Stimulated activated CD8-positive, alpha-beta memory T cell treated with anti-CD3 and anti-CD28 coated beads, Interleukin-4, amount 100 ng/mL, for 24 hours (primary cell): ENCODE measurements around the gene OMP.

Experiments used
- DNase-seq: peaks from one replicate; pipeline ENCODE4 v3.0.0-alpha.2; 2020; ENCODE audit warnings: low read depth

Gene OMP

DNA sequence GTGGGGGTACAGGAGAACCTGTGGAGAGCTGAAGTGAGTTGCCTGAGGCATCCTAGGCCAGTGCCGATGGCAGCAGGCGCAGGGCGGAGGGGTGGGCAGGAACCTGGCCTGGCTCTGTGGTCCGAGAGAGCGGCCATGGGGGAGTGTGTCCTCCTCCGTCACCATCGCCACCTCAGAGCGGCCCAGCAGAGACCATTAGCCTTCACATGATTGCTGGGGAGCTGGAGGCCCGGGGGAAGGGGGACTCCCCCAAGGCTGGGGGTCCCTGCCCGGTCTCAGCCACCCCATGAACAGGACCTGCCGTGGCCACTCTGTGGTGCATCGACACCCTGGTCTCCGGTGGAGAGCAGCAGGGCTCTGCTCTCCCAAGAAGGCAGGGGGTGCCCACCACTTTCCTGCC, 4.1 kb downstream of the OMP start:
- DNase-seq, result no peak

DNA sequence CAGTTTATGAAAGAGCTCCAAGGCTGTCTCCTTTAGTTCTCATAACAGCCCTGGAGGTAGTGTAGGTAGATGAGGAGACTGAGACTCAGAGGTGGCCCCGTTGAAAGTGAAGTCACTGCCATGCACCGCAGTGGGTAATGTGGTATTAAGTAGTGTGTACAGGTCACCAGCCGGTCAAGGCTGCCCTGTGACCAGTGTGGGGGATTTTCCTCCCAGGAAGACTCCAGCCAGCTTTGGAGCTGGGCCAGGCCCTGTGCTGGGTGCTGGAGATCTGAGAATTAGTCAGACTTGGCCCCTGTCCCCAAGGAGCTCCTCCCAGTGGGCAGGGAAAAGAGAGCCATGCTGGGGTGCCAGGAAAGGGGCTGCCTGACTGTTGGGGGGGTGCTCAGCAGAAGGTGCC, 5.3 kb downstream of the OMP start:
- no peak for DNase-seq

DNA sequence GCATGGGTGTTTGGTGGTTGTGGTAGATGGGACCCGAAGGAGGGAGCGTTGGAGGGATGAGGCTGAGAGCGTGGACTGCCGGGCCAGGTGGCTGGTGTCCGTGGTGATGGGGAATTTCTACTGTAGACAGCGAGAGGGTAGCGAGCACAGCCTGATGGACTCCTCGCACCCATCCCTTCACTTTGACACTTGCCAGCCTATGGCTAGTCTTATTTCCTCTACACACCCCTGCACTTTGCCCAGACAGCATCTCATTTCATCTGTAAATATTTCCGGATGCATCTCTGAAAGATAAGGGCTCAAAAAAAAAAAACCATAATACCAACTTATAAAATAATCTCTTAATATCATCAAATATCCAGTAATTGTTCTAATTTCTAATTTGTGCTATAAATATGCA, 5.8 kb downstream of the OMP start:
- no peak for DNase-seq

DNA sequence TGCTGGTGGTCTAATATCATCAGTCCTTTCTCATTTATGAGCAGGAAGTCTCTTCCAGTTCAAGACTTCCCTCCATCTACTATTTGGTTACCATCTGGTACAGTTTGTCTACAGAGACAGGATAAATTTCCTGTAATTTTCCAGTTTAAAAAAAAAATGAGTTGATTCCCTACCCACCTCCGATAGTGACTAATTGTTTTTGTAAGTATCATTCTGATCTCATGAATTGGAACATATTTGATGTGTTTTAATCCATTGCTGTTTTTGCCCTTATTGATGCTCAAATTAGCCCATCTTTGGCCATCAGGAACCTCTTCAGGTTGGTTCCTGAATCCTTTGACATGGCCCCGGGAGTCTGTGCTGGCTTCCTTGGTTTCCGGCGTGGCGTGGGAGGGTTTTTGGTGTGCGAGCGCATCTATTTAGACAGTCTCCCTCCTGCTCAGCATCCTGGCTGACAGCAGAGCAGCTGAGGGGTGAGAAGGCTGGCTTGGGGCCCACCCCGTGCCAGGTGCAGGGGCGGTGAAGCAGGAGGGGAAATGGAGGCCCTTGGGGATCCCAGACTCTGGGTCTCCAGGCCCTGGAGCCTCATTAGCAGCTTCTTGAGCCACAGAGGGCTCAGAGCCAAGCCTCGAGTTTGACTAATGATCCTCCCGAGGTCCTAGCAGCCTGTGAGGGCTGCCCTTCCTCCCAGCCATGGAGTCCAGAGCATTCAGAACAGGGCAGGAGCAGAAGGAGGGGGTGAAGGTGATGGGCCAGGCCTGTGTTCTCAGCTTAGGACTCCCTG, 6.8 kb downstream of the OMP start:
- DNase-seq, result no peak

DNA sequence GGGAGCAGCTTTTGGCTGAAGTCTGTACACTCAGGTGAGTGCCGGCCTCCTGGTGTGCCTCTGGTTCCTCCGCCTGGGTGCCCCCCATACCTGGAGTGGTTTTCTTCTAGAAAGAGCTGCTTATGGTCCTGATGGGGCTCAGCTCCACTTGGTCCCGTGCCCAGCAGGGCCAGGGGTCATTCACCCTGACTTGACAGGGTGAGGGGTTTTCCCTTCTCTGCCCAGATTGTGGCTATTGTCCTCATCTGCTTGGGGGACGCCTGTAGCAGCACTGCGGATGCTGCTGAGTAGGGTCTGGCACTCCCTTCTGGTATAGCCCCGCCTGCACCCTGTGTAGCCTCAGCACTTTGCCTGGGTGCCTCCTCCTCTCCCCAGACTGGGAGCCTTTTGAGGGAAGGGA, 8.2 kb downstream of the OMP start:
- DNase-seq, result no peak

DNA sequence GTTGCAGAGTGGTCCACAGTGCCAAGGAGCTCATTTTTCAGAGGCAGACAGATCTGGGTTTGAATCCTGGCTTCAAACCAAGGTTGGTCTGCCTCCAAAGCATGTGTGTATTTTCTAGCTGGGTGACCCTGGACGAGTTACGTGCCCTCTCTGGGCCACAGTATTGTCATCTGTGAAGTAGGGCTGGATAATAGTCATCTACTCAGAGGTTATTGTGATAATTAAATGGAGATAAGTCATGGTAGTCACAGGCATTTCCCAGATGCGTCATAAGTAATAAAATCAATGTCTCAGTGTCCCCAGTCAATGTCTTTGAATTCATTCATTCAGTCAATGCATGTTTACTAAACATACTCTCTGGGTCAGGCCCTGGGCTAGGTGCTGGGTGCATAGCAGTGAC, 8.6 kb downstream of the OMP start:
- DNase-seq, result no peak

DNA sequence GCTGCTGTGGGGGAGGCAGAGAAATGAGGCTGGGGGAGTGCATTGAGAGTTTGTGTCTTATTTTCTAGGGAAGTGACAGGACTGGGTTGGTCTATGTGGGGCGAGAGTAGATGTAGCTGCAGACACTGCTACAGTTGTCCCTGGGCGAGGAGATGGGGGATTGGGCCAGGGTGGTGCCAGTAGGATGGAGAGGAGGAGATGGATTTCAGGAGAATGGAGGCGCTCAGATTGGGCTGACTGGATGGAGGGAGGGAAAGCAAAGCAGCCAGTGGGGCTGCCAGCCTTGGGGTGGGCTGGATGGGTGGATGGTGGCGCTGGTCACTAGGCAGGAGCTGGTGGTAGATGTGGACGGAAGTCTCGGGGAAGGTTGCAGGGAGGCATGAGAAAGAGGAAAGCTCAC, 9.3 kb downstream of the OMP start:
- DNase-seq, result no peak

DNA sequence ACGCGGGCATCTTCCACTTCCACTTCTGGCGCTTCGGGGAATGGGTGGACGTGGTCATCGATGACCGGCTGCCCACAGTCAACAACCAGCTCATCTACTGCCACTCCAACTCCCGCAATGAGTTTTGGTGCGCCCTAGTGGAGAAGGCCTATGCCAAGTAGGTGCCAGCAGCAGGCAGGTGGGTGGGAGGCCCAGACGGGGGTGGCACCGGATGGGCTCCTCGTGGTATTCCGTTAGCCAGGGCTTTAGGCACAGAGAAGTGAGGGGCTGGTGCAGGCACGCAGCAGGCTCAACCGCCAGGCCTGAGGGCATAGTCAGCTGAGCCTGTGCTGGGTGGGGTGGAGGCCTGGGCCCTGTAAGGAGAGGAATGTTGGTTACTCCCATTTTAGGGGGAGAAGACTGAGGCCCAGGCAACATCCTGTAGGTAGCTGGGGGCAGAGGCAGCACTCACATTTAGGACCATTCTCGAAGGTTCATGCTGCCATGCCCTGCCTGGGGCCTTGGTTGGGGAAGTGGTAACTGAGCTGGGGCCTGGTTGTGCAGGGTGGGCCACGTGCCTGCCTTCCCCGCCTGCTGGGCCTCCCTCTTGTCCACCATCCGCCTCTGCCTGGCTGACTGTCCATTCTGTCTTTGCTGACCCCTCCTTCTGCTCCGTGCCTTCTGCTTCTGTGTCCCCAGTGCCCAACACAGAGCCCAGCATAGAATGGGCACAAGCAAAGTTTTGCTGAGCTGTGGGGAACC, 10.2 kb downstream of the OMP start:
- DNase-seq, result no peak

DNA sequence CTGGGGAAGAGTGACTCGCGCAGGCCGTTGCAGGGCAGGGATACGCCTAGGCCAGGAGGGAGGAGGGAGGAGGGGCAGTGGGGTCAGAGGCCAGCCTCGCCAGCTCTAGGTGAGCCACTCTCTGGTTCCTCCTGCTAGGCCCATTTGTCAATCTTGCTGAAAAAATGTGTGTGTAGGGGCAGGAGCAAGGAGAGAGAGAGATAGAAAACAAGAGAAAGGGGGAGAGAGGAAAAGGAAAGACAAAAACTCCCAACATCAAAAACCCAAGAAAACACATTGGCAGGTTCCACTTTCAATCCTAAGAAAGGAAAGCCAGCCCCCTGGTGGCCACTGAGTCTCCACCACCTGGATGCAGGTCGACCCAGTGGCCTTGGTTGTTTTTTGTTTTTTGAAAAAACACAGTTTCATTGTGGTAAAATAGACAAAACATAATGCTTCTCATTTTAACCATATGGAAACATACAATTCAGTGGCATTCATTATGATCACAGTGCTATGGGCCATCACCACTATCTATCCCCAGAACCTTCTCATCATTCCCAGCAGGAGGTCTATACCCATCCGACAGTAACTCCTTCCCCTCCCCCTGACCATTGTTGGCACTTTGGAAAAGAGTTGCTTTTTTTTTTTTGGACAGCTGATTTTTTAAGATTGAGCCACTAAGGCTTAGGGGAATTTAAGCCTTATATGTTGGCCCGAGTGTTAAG, 10.9 kb downstream of the OMP start:
- DNase-seq, result no peak

DNA sequence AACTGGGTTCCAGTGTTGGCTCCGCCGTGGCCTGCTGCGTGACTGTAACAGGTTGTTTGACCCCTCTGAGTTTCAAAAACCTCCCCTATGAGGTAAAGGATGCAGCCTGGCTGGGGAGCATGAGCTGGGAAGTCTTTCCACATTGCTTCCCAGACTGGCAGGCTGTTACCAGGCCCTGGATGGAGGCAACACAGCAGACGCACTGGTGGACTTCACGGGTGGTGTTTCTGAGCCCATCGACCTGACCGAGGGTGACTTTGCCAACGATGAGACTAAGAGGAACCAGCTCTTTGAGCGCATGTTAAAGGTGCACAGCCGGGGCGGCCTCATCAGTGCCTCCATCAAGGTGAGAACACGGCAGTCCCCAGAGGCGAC, 11.4 kb downstream of the OMP start:
- no peak for DNase-seq

DNA sequence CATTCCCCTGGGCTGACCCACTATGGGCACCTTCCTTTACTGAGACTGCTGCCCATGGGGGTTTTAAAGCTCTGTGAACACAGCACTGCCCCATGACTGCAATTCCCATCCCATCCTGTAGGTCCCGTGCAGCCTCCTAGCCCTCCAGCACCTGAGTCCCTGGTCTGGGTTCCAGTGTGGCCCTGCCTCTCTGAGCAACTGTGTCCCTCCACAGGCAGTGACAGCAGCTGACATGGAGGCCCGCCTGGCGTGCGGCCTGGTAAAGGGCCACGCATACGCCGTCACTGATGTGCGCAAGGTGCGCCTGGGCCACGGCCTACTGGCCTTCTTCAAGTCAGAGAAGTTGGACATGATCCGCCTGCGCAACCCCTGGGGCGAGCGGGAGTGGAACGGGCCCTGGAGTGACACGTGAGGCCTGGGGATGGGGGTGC, 12.6 kb downstream of the OMP start:
- no peak for DNase-seq

DNA sequence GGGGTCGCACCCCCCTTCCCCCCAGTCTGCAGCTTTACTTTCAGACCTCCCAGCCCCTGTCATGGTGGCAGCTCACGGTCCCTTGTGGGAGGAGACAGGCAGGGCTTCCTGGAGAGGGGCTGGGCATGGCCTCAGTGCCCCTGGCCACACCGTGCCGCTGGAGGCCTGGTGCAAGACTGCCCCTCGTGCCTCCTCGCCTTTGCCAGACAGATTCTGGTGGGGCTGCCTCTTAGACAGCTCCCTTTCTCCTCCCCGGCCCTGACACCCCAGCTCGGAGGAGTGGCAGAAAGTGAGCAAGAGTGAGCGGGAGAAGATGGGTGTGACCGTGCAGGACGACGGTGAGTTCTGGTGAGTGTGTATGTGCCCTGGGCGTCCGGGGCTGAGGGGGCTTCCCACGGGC, 13.3 kb downstream of the OMP start:
- no peak for DNase-seq

DNA sequence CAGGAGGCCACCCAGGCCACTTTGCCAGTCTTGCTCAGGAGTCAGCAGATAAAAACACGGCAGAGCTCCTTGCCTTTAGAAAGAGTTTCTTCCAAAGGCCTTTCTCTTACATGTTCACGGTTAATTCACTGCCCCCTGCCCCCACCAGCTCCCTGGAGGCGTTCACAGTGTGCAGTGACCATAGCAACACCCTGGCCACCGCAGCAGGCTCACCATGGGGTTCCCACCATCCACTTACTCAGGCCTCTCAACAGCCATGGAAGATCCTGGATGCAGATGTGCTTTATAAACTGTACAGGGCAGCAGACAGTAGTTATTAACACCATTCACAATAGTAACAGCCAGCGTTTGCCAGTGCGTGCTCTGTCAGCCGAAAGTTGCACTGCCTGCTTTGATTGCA, 14.9 kb downstream of the OMP start:
- no peak for DNase-seq

DNA sequence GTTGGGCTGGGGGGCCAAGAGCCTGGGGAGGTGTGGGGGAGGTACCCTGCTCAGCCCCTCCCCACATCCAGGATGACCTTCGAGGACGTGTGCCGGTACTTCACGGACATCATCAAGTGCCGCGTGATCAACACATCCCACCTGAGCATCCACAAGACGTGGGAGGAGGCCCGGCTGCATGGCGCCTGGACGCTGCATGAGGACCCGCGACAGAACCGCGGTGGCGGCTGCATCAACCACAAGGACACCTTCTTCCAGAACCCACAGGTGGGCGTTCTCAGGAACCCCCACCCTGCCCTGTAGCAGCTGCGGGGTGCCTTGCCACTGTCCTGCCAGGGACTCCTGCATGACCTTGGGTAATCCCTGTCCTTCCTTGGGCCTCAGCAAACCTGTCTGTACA, 15.4 kb downstream of the OMP start:
- DNase-seq, result no peak

DNA sequence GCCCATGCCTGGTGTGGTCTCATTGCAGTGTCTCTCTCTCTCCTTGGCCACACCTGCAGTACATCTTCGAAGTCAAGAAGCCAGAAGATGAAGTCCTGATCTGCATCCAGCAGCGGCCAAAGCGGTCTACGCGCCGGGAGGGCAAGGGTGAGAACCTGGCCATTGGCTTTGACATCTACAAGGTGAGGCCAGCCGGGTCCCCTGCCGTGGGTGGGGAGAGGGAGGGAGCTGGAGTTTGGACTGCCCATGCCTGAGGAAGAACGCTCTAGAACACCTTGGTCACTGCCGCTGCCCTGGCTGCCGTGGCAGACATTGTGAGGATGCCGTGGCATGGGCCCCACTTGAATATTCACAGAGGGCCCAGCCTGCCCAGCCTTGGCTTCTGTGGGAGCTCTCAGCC, 16.3 kb downstream of the OMP start:
- no peak for DNase-seq

DNA sequence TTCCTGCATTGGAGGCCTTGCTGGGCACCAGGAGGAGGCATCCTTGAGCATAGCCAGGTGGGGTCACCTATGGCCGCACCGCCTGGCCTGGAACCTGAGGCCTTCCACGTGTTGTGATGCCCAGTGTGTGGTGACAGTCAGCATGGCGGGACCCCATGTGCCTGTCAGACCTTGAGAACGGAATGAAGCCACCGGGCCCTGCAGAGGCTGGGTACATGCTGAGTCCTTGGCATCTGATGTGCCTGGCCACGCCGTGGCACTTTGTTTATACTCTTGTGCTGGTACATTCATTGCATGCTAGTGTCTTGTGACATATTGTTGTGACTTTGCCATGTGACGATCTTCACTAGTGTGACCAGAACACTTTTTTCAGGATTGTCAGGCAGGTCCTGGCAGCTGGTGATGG, 16.9 kb downstream of the OMP start:
- DNase-seq, result no peak

DNA sequence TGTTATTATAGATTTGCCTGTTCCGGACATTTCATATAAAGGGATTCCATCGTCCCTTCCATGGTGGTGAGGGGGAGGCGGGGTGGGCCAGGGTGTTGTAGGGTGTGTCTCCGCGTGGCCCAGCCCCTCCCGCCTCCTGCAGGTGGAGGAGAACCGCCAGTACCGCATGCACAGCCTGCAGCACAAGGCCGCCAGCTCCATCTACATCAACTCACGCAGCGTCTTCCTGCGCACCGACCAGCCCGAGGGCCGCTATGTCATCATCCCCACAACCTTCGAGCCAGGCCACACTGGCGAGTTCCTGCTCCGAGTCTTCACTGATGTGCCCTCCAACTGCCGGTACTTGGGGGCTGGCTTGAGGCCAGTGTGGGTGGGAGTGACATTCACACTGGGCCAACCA, 17.9 kb downstream of the OMP start:
- DNase-seq, result no peak

DNA sequence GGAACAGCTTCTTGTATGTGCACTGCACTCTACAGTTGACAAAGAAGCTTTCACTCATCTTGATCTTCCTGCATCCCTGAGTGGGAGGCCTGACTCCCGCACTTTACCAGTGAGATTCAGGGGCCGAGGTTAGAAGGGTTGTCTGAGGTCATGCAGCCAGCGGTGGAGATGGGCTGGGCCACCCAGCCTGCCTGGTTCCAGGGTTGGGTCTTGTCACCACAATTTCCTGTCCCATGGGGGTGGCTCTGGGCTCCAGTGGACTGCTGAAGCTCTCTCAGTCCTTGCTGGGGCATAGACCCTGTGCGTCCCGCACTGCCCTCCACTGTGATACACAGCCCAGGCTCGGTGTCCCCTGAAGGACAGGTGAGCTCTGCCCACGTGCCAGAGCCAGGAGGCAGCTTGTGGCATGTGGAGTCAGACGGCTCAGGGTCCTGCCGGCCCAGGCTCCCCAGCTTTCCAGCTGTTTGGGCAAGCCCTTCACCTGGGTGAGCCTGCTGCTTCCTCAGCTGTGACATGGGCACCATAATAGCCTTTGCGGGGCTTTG, 18.5 kb downstream of the OMP start:
- no peak for DNase-seq

DNA sequence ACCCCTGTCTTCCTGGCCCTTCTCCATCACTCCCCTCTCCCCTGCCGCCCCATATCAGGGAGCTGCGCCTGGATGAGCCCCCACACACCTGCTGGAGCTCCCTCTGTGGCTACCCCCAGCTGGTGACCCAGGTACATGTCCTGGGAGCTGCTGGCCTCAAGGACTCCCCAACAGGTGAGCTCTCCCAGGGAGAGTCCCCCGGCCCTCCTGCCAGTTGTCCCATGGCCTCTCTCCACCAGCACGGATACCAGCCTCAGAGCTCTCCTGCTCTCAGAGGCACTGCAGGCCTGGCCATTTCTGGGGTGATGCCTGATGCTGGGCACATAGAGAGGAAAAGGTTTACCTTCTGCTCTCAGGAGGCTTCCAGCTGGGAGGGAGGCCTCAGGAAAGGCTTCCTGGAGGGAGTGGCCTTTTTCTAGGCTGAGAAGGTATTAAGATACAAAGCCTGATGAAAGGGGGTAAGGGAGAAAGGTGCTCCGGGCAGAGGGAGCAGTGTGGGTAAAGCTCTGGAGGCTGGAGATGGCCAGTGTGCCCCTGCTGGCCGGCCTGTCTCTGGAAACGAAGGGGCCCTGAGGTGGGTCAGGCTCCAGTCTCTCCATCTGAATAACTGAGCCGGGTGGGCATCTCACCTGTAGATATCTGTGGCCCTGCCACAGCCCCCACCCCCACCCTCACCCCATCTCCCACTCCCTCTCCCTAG, 19.4 kb downstream of the OMP start:
- no peak for DNase-seq

DNA sequence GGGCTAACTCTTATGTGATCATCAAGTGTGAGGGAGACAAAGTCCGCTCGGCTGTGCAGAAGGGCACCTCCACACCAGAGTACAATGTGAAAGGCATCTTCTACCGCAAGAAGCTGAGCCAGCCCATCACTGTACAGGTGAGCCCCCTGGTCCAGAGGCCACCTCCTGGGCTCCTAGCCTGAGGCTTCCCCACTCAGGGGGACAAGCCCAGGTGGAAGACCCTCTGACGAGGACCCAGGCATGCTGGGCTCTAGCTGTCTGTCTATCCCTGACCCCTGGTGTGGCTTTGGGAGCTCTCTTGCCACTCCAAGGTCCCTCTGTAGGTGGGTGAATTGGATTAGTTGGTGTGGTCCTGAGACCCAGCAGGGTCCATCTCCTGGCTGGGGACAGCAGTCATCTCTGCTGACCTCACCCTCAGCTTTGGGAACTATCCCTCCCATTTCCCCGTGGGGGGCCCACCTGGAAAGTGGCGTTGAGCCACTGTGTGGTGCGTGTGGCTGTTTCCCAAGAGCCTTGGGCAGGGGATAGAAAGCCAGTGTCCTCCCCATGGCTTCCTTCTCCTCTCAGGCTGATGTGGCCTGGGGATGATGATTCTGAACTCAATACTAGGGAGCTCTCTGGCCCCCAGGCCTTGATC, 20.1 kb downstream of the OMP start:
- DNase-seq, result no peak

DNA sequence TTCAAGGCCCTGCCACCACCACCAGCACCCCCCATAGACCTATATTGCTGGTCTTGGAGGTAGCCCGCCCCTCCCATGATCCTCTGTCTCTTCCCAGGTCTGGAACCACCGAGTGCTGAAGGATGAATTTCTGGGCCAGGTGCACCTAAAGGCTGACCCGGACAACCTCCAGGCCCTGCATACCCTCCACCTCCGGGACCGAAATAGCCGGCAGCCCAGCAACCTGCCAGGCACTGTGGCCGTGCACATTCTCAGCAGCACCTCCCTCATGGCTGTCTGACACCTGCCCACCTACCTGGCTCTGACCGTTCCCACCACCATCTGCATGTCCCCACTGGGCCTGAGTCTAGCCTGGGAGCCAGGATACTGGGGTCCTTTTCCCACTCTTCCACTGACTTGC, 21.0 kb downstream of the OMP start:
- no peak for DNase-seq

DNA sequence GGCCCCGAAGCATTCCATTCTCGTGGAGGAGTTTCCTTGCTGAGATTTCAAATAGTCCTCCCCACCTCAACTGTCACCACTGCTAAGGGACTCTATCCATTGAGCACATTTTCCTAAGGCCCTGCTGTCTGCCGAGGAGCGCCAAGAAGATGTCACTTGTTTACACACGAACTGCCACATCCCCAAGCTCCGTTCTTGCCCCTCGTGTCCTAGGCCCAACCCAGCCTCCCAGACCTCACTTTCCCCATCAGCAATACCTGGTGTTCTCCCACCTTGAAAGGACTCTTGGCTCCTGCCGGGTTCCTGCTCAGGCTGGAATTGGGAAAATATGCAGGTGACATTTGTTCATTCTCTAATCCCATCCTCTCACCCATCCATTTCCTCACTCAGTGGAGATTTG, 21.4 kb downstream of the OMP start:
- no peak for DNase-seq
